HG02759 (cell line): ENCODE results near the gene MYL12B.
A peak's percentile ranks its signal among the peaks of the same experiment; 100 is the strongest.
"Not testable (repeated sequence)": the region's sequence is repeated elsewhere in the genome, so short reads cannot be mapped to it uniquely, and the experiment has no call there.

Experiments used
- ATAC-seq: cut with Tn5 transposase; IDR thresholded peaks from one replicate; pipeline ENCODE4 v1.9.1; 2021; ENCODE audit warnings: mild to moderate bottlenecking, moderate library complexity; ENCODE audit not compliant: unreplicated experiment

Gene MYL12B

DNA sequence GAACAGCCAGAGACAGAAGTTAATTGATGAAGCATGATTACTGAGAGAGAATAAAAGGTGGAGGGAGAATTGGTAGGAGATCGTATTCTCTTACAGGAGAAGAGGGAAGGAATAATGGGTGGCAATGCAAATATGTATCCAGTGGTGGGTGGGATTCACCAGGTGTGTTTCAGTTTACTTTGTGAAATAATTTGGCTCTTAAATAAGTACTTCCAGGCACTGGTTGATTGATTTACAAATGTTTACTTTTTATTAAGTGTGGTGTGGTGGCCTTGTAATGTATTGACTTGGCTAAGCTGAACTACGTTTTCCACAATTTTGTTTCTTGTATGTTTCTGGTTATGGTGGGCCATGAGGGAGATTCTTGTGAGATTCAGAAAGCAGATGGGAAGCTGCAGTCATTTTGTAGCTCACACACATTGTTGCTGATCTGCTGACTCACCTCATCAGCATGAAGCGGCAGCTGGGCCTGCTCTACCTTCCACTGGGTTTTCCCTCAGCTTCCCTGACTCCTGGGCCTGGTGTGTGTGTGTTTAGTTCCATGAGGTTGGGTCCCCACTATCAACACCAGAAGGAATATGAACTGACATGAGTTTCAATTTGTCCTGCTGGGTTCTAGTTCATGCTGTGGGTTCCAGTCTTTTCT, 32.6 kb downstream of the MYL12B start:
- no peak for ATAC-seq

- peak; percentile 99 for ATAC-seq
These were observed 35.4 kb downstream of the MYL12B start for GRCh38 chr18:3297025-3297984.

GRCh38 chr18:3304832-3305231, 42.9 kb downstream of the MYL12B start:
- no peak for ATAC-seq

GRCh38 chr18:3305354-3305762, 43.4 kb downstream of the MYL12B start:
- peak; percentile 48 for ATAC-seq

GRCh38 chr18:3305933-3306332, 44.0 kb downstream of the MYL12B start:
- ATAC-seq: no peak

DNA sequence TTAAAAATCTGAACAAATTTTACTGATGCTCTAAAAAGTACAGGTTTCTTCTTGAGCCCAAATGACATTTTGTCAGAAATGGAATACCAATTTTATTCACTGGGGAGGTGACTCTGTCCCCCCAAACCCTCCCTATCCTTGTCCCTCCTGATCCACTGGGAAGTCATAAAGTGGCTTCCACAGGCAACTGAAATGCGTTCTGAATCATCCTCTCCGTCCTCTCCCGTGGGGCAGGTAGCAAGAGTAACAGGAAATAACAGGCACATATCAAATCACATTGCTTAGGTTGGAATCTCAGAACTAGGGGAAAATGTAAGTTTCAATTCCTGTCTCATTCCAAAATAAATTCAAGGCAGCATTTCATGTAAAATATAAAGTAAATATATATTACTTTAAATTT, 44.5 kb downstream of the MYL12B start:
- no peak for ATAC-seq

DNA sequence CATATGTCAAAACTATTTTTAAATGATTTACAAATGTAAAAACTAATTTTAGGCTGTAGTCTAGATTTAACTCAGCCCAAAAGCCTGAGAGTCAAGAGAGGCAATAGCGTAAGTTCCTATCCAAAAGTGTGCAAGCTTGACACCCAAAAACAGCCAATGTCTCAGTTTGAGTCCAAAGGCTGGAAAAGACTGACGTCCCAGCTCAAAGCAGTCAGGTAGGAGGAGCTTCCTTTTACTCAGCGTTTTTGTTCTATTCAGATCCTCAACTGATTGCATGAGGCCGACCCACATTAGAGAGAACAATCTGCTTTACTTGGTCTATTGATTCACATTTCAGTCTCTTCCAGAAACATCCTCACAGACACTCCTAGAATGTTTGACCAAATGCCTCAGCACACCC, 51.8 kb downstream of the MYL12B start:
- ATAC-seq: no peak

DNA sequence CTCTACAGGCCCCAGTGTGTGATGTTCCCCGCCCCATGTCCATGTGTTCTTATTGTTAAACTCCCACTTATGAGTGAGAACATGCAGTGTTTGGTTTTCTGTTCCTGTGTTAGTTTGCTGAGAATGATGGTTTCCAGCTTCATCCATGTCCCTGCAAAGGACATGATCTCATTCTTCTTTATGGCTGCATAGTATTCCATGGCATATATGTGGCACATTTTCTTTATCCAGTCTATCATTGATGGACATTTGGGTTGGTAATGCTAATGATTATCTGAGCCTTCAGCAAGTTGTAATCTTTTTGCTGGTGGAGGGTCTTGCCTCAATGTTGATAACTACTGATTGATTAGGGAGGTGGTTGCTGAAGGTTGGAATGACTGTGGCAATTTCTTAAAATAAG, 53.4 kb downstream of the MYL12B start:
- not testable (repeated sequence) for ATAC-seq

DNA sequence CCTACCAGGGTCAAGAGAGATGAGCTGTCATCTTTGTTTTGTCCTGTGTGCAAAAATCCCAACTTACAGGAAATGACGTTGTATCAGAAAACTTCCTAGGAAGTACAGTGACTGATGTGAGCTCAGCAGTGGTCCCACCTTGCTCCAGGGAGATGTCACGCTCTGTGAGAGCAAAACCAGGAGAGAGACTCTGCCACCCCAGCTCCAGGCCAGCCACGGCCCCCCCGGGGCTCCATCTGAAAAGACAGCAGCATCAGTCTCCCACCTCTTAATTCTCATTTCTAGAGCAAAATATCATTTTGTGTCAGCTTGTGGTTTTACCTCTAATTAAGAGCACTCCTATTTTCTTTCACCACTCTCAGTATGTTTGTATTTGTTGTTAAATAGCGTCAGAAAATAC, 57.5 kb downstream of the MYL12B start:
- no peak for ATAC-seq

- no peak for ATAC-seq
These were observed 58.0 kb downstream of the MYL12B start for GRCh38 chr18:3319894-3320454.

DNA sequence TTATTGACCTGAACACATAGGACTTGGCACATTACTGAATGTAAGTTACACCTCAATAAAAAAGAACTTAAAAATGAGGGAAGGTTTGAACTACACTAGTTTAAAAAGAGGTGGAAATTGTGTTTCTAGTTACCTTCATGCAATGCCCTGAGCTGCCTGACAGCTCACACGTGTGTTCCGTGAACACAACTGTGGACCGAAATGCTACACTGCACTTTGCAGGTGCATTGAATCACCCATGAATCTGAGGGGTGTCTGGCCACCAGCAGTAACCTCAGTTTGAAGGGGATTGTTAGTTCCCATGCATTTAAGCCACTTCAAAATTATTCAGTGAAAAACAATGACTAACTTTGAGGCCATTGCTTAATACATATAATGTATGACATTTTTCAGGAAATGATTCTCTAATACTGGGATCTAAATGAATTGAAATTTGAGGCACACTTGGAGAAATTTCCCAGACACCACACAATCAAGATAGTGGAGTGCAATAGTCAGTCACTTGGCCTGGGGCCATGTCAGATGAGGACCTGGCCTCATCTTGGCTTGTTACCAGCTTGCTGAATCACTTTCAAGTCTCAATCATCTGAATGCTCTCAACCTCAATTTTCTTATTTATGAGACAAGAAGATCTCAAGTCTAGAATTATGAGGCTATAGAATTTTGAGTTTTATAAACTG, 59.3 kb downstream of the MYL12B start:
- no peak for ATAC-seq

- peak; percentile 77 for ATAC-seq
These were observed 62.0 kb downstream of the MYL12B start for GRCh38 chr18:3323900-3324299.
